Fibroblast of gingiva (primary cell): Measurements from ENCODE around the gene DPH2.

Source experiments
- DNase-seq: peaks from one replicate; pipeline ENCODE4 v3.0.0-alpha.2; 2011; ENCODE audit warnings: low read depth

Gene DPH2

GRCh38 chr1:43968348-43968948 lies 1.4 kb upstream of the DPH2 start:
- DNase-seq = no peak

GRCh38 chr1:43969416-43969745 lies 429 bp upstream of the DPH2 start:
- no peak for DNase-seq

DNA sequence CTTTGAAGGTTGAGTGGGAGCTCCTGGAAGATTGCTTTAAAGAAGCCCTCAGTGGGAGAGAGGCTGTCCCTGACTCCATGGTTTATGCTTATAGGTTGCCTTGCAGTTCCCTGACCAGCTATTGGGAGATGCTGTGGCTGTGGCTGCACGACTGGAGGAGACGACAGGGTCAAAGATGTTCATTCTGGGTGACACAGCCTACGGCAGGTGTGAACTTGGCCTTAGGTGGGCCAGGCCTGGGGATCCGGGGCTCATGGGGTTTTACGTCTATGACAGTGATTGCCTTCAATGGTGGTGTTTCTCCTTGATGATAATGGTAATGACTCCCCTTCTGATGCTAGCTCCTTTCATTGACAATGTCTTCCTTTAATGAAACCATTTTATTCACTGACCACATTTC lies 692 bp downstream of the DPH2 start:
- DNase-seq = no peak

DNA sequence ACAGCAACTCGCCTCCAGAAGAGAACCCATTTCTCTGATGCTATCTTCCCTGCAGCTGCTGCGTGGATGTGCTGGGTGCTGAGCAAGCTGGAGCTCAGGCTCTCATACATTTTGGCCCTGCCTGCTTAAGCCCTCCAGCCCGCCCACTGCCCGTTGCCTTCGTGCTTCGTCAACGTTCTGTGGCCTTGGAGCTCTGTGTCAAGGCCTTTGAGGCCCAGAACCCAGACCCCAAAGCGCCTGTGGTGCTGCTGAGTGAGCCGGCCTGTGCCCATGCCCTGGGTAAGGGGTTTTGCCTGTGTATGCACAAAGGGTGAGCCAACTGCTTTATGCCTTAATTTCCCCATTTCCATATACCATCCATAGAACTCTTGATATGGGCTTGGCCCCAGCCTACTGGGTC lies 1.1 kb downstream of the DPH2 start:
- DNase-seq = no peak

DNA sequence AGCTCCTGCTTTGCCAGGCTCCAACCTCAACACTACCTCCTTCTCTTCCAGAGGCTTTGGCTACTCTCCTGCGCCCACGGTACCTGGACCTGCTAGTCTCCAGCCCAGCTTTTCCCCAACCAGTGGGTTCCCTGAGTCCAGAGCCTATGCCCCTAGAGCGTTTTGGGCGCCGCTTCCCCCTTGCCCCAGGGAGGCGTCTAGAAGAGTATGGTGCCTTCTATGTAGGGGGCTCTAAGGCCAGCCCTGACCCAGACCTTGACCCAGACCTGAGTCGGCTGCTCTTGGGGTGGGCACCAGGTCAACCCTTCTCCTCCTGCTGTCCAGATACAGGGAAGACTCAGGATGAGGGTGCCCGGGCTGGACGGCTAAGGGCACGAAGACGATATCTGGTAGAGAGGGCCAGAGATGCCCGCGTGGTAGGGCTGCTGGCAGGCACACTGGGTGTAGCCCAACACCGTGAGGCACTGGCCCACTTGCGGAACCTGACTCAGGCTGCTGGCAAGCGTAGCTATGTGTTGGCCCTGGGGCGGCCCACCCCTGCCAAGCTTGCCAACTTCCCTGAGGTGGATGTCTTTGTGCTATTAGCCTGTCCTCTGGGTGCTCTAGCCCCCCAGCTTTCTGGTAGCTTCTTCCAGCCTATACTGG lies 1.6 kb downstream of the DPH2 start:
- no peak for DNase-seq

DNA sequence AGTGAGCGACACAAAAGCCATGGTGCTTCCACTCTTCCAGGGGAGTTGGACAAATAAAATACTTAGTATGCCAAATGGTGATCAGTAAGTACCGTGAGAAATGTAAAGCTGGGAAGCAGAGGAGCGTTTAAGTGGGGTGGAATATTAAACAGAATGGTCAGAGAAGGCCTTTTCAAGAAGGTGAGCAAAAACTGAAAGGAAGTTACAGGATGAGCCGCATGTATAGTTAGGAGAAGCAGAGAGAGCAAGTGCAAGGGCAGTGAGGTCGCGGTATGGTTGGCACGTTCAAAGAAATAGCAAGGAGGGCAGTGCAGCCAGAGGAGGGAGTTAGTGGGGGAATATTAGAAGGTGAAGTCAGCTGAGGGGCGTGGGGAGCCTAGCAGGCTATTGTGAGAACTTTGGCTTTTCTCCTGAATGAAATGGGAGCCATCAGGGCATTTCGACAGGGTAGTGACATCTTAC lies 4.2 kb downstream of the DPH2 start:
- peak; percentile 46 for DNase-seq

DNA sequence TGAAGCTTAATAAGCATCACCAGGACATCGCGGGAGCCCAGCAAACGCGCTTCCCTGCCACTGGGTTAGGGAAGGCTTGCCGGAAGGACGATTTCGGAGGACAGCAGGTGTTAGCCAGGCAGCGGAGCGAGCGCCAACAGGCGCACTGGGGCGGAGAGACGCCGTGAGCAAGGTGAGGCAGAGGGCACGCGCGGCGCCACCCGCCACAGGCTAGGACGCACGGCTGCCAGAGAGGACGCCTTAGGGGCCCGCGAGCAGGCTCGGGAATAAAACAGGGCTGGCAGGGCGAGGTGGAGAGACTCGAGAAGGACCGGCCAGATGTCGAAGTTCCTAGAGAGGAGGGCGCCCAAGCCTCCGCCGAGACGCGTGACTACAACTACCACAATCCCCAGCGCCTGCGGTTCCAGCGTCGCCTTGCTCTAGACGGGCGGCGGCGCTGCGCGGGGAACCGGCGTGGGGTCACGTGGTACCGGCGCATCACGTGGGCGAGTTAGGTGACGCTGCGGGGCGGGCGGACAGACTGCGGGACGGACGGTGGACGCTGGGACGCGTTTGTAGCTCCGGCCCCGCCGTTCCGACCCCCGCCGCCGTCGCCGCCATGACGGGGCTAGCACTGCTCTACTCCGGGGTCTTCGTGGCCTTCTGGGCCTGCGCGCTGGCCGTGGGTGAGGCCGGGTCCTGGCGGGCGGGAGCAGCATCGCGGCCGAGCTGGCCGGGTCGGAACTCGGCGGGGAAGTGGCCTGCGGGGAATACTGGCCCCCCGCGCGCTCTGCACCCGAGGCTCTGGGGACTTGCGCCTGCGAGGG lies 4.8 kb downstream of the DPH2 start, which contains the start of gene ATP6V0B:
ATP6V0B (plus strand) TSS at position 518 of the 806 bp plus-strand sequence; CDS start at position 599, 81 bp downstream.
- DNase-seq = peak; percentile 91

GRCh38 chr1:43975249-43975961 lies 5.6 kb downstream of the DPH2 start:
- DNase-seq = no peak

DNA sequence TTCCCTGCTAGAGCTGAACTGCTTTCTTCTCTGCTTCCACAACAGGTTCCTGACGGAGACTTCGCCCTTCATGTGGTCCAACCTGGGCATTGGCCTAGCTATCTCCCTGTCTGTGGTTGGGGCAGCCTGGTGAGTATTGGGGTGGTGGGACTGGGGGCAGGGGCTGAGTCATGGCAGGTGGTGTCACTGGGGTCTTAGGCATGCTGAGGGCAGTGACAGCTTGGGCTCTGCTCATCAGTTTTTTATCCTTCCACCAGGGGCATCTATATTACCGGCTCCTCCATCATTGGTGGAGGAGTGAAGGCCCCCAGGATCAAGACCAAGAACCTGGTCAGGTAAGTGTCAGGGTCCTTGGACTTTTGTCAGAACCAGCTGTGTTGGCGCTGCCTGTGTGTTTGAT lies 6.2 kb downstream of the DPH2 start:
- no peak for DNase-seq

DNA sequence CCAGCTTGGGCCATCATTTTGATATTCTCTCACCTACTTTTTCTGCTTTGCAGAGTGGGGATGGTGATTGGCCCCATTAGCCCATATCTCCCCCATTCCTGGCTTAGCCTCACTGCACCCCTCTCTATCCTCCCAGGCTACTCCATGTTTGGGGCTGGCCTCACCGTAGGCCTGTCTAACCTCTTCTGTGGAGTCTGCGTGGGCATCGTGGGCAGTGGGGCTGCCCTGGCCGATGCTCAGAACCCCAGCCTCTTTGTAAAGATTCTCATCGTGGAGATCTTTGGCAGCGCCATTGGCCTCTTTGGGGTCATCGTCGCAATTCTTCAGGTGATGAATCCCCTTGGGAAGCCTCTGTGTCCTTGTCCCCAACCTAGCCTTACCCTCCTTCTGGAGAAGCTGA lies 7.1 kb downstream of the DPH2 start:
- no peak for DNase-seq

- DNase-seq = no peak
Observed at GRCh38 chr1:43977376-43978263, 7.8 kb downstream of the DPH2 start.

DNA sequence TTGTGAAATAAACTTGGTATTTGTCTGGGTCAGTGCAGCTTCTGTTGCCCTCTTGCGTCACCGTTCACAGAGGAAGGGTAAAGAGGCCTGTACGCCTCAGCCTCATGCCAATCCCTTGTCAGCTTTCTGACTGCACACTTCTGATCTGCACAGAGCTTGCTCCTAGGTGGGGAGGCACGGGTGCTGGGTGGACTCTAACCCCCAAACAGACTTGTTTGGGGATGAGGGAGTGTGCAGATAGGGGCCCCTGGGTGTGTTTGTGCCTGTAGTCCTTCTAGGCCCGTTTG lies 8.4 kb downstream of the DPH2 start:
- no peak for DNase-seq

DNA sequence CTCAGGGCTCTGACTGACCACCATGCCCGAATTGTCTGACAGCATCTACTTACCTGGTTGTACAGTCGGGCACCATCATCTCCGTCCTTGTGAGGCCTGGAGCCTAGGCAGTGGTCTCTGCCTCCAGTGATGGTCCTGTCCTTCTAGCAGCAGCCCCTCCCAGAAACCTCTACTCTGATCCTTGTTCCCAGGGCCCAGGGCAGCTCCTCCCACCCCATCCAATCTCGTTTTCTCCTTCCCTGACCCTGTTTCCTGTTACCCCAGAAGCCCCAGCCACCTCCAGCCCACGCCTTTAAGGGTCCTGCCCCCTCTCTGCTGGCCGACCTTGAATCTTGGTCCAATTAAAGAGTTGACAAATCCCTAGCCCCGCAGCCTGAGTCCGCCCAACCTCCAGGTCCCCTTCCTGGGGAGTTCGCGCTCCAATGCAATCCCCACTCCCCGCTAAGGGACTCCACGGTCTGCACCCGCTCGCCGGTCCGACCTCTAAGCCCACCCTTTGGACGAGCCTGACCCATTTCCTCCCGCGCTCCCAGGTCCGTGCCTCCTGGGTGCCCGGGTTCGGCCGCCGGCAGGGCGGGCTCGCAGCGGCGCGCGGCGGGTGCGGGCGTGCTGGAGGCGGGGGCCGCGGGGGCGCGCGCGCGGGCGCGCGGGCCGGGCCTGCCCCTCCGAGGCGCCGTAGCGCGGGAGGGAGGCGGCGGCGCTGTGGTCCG lies 8.9 kb downstream of the DPH2 start, which contains the start of gene B4GALT2:
B4GALT2 (plus strand) TSS at position 660 of the 710 bp plus-strand sequence. CDS start 1,951 bp downstream, outside the sequence.
- DNase-seq = peak; percentile 26

DNA sequence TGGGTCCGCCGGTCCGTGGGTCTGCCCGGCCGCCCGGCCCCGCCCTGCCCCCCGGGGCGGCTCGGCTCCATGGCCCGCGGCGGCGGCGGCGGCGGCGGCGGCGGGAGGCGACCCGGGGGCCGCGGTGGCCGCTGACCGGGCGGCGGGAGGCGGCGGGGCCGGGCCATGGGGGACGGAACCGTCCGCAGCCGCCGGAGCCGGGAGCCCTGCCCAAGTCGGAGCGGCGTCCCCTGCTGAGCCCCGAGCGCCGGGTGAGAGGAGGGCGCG lies 9.4 kb downstream of the DPH2 start:
- DNase-seq = no peak

GRCh38 chr1:43979528-43980254 lies 9.9 kb downstream of the DPH2 start:
- peak; percentile 45 for DNase-seq

DNA sequence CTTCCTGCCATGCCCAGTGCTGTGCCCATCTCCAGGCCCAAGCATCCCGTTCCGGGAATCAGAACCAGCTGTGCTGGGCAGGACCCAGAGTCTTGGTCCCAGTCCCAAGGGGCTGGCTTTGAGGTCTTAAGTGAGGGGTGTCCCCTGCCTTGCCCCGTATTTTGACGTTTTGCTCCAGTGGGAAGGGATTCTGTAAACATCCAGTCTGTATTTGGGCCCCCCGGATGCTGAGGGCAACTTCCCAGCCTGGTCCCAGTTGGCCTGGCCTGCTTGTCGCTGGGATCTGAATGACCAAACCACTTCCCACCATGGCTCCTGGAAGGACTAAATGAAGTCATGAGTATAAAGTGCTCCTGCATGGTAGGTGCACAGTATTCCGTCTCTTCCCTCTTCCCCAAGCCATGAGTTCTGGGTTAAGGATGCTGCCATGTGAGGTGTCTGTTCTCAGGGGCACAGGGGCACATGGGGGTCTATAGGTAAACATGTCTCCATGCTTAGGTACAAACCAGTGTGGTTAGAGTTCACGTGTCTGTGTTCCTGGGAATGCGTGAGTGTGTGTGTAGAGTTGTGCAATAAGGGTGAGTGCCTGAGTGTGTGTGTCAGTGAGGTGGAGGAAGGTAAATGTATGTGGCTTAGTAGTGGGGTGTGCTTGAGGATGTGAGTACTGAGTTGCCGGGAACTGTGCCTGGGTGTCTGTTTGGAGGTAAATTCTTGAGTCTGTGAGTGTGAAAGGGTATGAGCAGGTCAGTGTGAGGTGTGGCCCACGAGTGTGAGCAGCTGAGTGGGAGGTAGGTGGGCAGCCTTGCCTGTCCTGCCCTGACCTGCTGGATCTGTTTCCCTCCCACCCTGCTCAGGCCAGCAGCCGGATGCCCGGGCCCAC lies 10.7 kb downstream of the DPH2 start:
- no peak for DNase-seq

GRCh38 chr1:43981135-43981491 lies 11.3 kb downstream of the DPH2 start:
- DNase-seq = no peak

DNA sequence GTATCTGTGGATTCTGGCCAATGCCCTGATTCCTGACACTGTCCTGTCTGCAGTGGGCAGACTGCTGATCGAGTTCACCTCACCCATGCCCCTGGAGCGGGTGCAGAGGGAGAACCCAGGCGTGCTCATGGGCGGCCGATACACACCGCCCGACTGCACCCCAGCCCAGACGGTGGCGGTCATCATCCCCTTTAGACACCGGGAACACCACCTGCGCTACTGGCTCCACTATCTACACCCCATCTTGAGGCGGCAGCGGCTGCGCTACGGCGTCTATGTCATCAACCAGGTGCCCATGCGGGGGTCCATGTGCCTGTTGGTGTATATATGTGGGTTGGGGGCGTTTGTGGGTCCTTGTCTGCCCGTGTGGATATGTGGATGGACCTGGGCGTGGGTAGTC lies 11.8 kb downstream of the DPH2 start:
- DNase-seq = no peak

DNA sequence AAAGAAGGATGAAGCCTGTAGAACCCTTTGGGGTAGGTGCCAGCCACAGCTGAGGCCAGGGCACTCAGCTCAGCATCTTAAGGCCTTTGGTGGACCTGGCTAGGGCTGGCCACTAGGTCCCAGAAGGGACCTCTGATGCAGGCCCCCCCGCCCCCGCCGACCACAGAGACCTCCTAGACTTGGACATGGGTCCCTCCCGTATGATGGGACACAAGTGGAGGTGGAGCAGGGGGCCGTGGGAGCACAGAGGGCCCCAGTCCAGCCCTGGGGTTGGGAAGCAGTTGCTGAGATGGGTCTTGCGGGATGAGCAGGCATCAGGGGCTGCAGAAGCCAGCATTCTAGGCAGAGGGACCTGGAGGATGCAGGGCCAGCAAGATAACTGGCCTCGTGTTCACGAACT lies 12.4 kb downstream of the DPH2 start:
- DNase-seq = no peak

- no peak for DNase-seq
Observed at GRCh38 chr1:43982808-43983207, 13.0 kb downstream of the DPH2 start.
